Measurements from ENCODE around the gene SMYD3. TPM values are rescaled to one million over a fixed set of nuclear protein-coding genes. Genes with fewer than 3 reads are reported as not detected.

Gene SMYD3
- total RNA-seq, 1 donor from 2014 or later, result 34.9 TPM

- no peaks in the 10 kb centered on the region for H3K36me3 Mint-ChIP-seq
- no peaks in the 10 kb centered on the region for H3K27me3 Mint-ChIP-seq (ENCODE audit: low read depth)
- peaks cover 13% of the 10 kb centered on the region for H3K4me1 Mint-ChIP-seq
- no peak overlapping the region for H3K27ac Mint-ChIP-seq
- H3K4me3 Mint-ChIP-seq, result no peak overlapping the region
- no peak for DNase-seq (ENCODE audit: low spot score in 2 of 2, unreplicated experiment in 2 of 2)
- no peak for TF ChIP-seq CTCF (IDR thresholded peaks at IDR 0.05; ENCODE audit: unreplicated experiment)
- H3K9me3 Mint-ChIP-seq, result no peaks in the 10 kb centered on the region
These were observed 347.5 kb downstream of the SMYD3 start for GRCh38 chr1:246159279-246160227.

GRCh38 chr1:246158131-246158530 is 348.9 kb downstream of the SMYD3 start:
- no peaks in the 10 kb centered on the region for H3K36me3 Mint-ChIP-seq
- TF ChIP-seq CTCF (IDR thresholded peaks at IDR 0.05; ENCODE audit: unreplicated experiment), result no peak
- no peak for DNase-seq (ENCODE audit: low spot score in 2 of 2, unreplicated experiment in 2 of 2)
- H3K4me3 Mint-ChIP-seq, result no peak overlapping the region
- no peak overlapping the region for H3K27ac Mint-ChIP-seq
- H3K9me3 Mint-ChIP-seq, result no peaks in the 10 kb centered on the region
- peaks cover 15% of the 10 kb centered on the region for H3K4me1 Mint-ChIP-seq
- no peaks in the 10 kb centered on the region for H3K27me3 Mint-ChIP-seq (ENCODE audit: low read depth)

GRCh38 chr1:246157516-246157915 is 349.6 kb downstream of the SMYD3 start:
- no peak overlapping the region for H3K4me3 Mint-ChIP-seq
- no peaks in the 10 kb centered on the region for H3K27me3 Mint-ChIP-seq (ENCODE audit: low read depth)
- no peak for TF ChIP-seq CTCF (IDR thresholded peaks at IDR 0.05; ENCODE audit: unreplicated experiment)
- no peak overlapping the region for H3K27ac Mint-ChIP-seq
- no peaks in the 10 kb centered on the region for H3K9me3 Mint-ChIP-seq
- H3K4me1 Mint-ChIP-seq, result peaks cover 18% of the 10 kb centered on the region
- H3K36me3 Mint-ChIP-seq, result no peaks in the 10 kb centered on the region
- DNase-seq (ENCODE audit: low spot score in 2 of 2, unreplicated experiment in 2 of 2), result no peak

GRCh38 chr1:246156847-246157246 is 350.2 kb downstream of the SMYD3 start:
- Mint-ChIP-seq H3K9me3 (no peaks in the 10 kb centered on the region), H3K4me1 (peaks cover 17% of the 10 kb centered on the region), H3K27ac (no peak overlapping the region), H3K4me3 (no peak overlapping the region), H3K36me3 (no peaks in the 10 kb centered on the region), H3K27me3 (ENCODE audit: low read depth) (no peaks in the 10 kb centered on the region)
- no peak for TF ChIP-seq CTCF (IDR thresholded peaks at IDR 0.05; ENCODE audit: unreplicated experiment)
- DNase-seq (ENCODE audit: low spot score in 2 of 2, unreplicated experiment in 2 of 2), result no peak

- H3K27ac Mint-ChIP-seq, result no peak overlapping the region
- no peaks in the 10 kb centered on the region for H3K9me3 Mint-ChIP-seq
- H3K4me1 Mint-ChIP-seq, result peaks cover 12% of the 10 kb centered on the region
- no peak for TF ChIP-seq CTCF (IDR thresholded peaks at IDR 0.05; ENCODE audit: unreplicated experiment)
- no peak for DNase-seq (ENCODE audit: low spot score in 2 of 2, unreplicated experiment in 2 of 2)
- no peak overlapping the region for H3K4me3 Mint-ChIP-seq
- no peaks in the 10 kb centered on the region for H3K36me3 Mint-ChIP-seq
- no peaks in the 10 kb centered on the region for H3K27me3 Mint-ChIP-seq (ENCODE audit: low read depth)
These were observed 351.2 kb downstream of the SMYD3 start for GRCh38 chr1:246155923-246156322.

Data from mesothelial cell of epicardium (in vitro differentiated cells).